ENCODE results near the gene C15orf39. TPM values are rescaled to one million over a fixed set of nuclear protein-coding genes. Genes with fewer than 3 reads are reported as not detected.

Gene C15orf39
- total RNA-seq, 4 donors from 2014 or later: 12.3 to 33.3 (median 21.5) TPM

DNA sequence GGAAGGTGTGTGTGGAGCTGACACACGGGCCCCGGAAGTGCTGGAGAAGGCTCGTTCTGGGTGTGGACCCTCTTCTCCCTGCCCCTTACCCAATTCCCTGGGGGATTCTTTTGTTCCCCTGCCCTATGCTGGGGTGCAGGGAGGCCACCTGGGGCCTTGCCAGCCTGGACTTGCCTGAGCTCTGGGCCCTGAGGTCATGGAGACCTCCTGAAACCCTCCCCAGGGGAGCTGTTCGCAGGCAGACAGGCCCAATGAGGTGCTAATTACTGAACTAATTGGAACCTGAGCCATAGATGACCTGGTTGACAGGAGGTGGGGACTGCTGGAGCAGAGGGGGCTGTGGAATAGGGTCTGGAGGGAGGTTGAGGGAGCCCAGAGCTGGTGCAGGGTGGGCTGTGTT is 9.4 kb upstream of the C15orf39 start:
- Histone ChIP-seq H3K9me3 (no peaks in the 10 kb centered on the region), H3K27ac (no peak overlapping the region), H3K27me3 (no peaks in the 10 kb centered on the region), H3K4me1 (peaks cover 0 to 10% (median 7%) of the 10 kb centered on the region in 3 donors), H3K4me3 (no peak overlapping the region), H3K36me3 (no peaks in the 10 kb centered on the region)
- intact Hi-C loops (cut with DNase I): no loop called here
- TF ChIP-seq POLR2A (IDR thresholded peaks at IDR 0.05): no peak
- TF ChIP-seq, protein P1, sequence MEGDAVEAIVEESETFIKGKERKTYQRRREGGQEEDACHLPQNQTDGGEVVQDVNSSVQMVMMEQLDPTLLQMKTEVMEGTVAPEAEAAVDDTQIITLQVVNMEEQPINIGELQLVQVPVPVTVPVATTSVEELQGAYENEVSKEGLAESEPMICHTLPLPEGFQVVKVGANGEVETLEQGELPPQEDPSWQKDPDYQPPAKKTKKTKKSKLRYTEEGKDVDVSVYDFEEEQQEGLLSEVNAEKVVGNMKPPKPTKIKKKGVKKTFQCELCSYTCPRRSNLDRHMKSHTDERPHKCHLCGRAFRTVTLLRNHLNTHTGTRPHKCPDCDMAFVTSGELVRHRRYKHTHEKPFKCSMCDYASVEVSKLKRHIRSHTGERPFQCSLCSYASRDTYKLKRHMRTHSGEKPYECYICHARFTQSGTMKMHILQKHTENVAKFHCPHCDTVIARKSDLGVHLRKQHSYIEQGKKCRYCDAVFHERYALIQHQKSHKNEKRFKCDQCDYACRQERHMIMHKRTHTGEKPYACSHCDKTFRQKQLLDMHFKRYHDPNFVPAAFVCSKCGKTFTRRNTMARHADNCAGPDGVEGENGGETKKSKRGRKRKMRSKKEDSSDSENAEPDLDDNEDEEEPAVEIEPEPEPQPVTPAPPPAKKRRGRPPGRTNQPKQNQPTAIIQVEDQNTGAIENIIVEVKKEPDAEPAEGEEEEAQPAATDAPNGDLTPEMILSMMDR (IDR thresholded peaks at IDR 0.05): no peak
- WGBS, 2 donors: 80% methylated on average over 2 of the region's 4 CpGs; no CpG with 5 or more reads in 1 of the 2 donors
- DNase-seq: no peak

DNA sequence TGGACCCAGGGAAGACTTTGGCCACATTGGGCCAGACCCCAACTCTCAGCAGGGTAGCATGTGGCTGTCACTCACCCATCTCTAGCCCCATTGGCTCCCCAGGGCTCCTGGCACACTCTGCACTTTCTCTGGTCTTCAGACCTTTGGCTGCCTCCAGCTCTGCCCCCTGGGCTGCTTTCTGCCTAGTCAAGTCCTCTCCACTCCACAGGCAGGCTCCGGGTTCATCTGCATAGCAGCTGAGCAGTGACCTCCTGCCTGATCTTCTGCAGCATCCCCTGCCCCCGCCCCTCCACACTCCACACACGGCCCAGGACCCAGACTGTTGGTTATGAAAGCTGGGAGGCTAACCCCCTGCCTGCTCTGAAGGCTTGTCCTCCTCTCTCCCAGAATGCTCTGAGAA is 8.4 kb upstream of the C15orf39 start:
- H3K36me3 ChIP-seq: no peaks in the 10 kb centered on the region
- TF ChIP-seq, protein P1 (IDR thresholded peaks at IDR 0.05): no peak
- no peak for TF ChIP-seq POLR2A (IDR thresholded peaks at IDR 0.05)
- H3K9me3 ChIP-seq: no peaks in the 10 kb centered on the region
- no peaks in the 10 kb centered on the region for H3K27me3 ChIP-seq
- DNase-seq: no peak
- H3K27ac ChIP-seq: no peak overlapping the region
- H3K4me3 ChIP-seq: no peak overlapping the region
- H3K4me1 ChIP-seq: peaks cover 0 to 10% (median 7%) of the 10 kb centered on the region in 3 donors
- WGBS, 2 donors: 37 to 75% methylated on average over 2 of the region's 3 CpGs
- intact Hi-C loops (cut with DNase I): no loop called here

DNA sequence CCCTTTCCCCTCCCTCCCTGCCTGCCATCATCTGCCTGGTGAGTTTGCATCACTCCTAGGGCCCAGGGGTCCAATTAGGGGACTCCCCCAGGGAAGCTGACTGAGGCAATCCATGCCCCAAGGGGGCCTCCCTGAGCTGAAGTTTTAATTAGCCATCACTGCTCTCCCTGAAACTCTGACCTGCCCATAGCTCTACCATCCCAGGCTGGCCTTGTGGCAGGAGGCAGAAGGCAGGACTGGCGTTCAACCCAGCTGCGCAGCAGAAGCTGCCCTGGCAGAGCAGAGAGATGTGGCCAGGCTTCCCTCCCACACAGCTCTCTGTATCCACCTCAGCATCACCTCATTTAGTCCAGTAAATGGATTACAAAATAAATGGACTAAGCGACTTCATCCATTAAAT is 7.7 kb upstream of the C15orf39 start:
- no peak overlapping the region for H3K27ac ChIP-seq
- no peaks in the 10 kb centered on the region for H3K36me3 ChIP-seq
- no peak overlapping the region for H3K4me3 ChIP-seq
- H3K4me1 ChIP-seq: peaks cover 0 to 15% (median 7%) of the 10 kb centered on the region in 3 donors
- 80 to 93% methylated on average over 1 of the region's 3 CpGs for WGBS, 2 donors
- intact Hi-C loops (cut with DNase I): no loop called here
- H3K9me3 ChIP-seq: no peaks in the 10 kb centered on the region
- H3K27me3 ChIP-seq: no peaks in the 10 kb centered on the region
- DNase-seq: no peak
- no peak for TF ChIP-seq POLR2A (IDR thresholded peaks at IDR 0.05)

DNA sequence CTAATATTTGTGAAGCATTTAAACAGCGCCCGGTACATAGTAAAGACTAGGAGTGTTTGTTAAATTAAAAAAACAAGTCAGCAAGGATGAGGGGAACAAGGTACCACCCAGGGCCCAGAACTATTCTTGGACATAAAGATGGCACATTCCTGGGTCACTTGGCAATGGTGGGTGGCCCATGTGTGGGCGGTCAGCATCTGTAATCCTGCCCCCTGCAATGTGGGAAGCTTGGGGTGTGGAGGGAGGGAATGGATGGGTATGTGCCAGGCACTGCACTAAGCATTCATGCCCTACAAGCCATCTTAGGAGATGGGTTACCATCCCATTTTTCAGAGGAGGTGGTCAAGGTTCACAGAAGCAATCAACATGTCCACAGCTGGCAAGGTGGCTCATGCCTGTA is 7.3 kb upstream of the C15orf39 start:
- intact Hi-C loops (cut with DNase I): no loop called here
- TF ChIP-seq, protein P1 (IDR thresholded peaks at IDR 0.05): no peak
- no peak for TF ChIP-seq POLR2A (IDR thresholded peaks at IDR 0.05)
- H3K4me3 ChIP-seq: no peak overlapping the region
- H3K27me3 ChIP-seq: no peaks in the 10 kb centered on the region
- H3K9me3 ChIP-seq: no peaks in the 10 kb centered on the region
- no peak overlapping the region for H3K27ac ChIP-seq
- no peaks in the 10 kb centered on the region for H3K36me3 ChIP-seq
- no peak for DNase-seq
- H3K4me1 ChIP-seq: peaks cover 0 to 19% (median 7%) of the 10 kb centered on the region in 3 donors
- WGBS, 2 donors: 92% methylated on average over 3 of the region's 3 CpGs

DNA sequence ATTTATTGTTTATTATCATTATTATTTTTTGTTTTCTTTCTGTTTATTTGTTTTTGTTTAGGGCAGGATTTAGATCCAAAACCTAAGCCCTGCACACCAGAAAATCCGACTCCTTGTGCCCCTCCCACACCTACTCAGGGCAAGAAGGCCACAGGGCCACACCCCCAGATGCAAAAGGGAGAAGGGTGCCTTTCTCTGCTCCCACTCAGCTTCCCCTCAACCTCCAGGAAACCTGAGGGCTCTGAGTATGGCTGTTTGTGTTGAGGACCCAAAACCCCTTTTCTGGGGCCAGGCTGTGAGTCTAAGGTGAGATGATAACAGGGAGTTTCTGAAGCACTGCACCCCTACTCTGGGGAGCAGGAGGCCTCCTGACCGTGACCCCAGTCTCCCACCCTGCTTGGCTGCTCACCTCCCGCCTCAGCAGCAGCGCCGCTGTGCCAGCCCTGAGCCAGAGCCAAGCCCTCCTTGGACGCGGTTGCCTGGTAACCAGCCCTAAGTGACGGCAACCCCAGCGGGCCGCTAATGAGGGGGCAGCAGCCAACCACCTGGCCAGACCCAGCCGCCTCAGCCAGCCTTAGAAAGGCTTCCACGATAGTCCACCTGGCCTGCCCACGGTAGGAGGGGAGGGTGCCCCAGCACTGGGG is 6.4 kb upstream of the C15orf39 start:
- DNase-seq: no peak
- Histone ChIP-seq H3K4me1 (peaks cover 7 to 27% (median 14%) of the 10 kb centered on the region in 3 donors), H3K4me3 (no peak overlapping the region), H3K27ac (no peak overlapping the region), H3K36me3 (no peaks in the 10 kb centered on the region), H3K9me3 (no peaks in the 10 kb centered on the region), H3K27me3 (no peaks in the 10 kb centered on the region)
- intact Hi-C loops (cut with DNase I): no loop called here
- TF ChIP-seq, protein P1 (IDR thresholded peaks at IDR 0.05): no peak
- TF ChIP-seq POLR2A (IDR thresholded peaks at IDR 0.05): no peak
- WGBS, 2 donors: 13 to 42% methylated on average over 1 to 5 of the region's 13 CpGs
